GM08714 (cell line): Measurements from ENCODE around the gene COL23A1.

Source experiments
- H3K4me3 ChIP-seq: fragments of 200-500 bp; sonication (Bioruptor generic); 2 replicates; pipeline ENCODE4 v1.5.1; 2014; ENCODE audit warnings: mild to moderate bottlenecking, low read length, inconsistent platforms
- ZNF274 ChIP-seq: IDR thresholded peaks from 2 replicates; pipeline ENCODE4 v1.6.1; 2012; ENCODE audit warnings: mild to moderate bottlenecking, low read depth, low read length

COL23A1 gene

DNA sequence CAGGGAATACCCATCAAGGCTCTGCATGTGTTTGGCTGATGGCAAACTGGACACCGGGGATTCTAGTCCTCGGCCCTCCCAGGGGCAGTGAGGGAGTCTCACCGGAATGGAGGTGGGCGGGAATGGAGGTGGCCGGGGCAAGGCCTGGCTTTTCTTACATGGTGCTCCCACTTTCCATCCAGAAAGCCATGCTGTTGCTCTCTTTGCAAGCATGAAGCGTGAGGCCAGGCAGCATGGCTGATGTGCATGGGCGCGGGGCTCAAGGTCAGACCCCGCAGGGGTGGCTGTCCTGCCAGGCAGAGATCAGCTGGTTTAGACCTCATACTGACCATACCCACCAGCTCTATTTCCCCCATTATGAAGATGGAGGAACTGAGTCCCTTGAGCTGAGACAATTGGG, 249.6 kb downstream of the COL23A1 start:
- no peak overlapping the region for H3K4me3 ChIP-seq
- TF ChIP-seq ZNF274 = no peak

DNA sequence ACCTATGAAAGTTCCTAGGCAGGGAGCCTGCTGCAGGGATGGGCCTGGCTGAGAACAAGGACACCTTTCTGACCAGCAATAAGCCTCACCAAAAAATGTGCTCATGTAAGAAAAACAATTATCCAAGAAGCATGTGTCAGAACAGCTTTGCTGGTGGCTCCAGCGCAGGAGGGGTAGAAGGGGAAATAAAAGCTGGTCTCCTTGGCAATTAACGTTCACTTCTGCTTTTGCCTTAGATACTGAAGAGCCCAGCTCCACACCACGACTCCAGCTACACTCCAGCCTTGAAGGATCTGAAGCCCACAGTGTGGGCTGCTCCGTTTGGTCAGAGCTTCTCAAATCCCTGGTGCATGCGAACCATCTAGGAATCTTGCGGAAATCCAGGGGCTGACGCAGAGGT, 250.0 kb downstream of the COL23A1 start:
- TF ChIP-seq ZNF274 = no peak
- H3K4me3 ChIP-seq = no peak overlapping the region

DNA sequence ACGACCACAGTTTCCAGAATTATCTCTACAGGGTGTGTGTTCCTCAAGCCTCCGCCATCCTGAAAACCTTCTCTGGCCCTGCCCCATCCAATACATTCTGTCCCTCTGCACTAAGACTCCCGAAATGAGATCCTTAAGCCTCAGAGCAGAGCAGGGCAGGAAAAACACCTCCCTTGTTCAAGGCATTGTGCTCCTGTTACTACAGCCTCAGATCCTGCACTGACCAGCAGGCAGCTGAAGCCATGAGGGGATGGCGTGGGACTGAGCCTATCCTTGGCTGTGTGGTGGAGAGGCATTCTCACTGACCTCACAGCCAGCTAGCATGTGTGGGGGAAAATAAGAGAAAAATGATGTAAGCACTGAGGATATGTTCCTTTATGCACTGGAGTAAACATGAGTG, 250.9 kb downstream of the COL23A1 start:
- no peak overlapping the region for H3K4me3 ChIP-seq
- TF ChIP-seq ZNF274 = no peak

DNA sequence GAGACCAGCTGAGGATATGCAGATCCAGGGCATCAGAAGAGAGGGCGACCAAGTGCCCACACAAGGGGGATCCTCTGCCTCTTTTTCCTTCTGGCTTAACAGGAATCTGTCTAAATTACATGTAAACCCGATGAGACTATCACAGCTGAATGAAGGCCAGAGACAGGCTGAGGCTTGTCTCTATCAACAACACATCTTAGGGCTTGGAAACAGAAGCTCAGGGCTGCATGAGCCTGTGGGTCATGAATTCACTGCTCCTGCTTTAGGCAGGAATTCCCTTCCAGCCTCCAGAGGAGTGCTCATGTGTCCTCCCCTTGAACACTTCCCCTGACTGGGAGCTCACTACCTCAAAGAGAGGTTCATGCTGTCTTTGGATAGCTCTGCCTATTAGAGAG, 251.4 kb downstream of the COL23A1 start:
- TF ChIP-seq ZNF274 = no peak
- H3K4me3 ChIP-seq = no peak overlapping the region

DNA sequence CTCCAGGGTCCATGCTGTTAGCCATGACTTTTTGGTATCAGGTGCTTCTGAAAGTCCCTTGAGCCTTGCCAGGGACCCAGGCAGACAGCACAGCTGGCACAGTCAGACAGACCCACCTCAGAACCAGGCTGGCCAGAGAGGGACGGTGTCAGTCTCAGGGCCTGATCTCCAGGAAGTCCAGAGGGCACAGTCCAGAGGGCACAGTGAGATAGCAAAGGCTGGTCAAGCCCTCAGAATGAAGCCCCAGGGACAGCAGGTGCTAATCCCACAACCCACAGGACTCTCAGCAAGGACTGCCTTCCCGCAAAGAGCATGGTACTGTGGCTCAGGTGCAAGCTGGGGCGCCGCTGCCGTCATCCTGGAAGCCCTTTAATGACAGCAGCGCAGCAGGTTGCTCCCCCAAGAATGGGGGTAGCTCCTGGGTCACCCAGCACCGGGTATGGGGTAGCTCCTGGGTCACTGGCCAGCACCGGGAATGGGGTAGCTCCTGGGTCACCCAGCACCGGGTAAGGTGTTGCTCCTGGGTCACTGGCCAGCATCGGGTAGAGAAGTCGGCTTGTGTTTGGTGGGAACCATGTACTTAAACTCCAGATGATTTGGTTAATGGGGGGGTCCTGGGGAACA, 252.0 kb downstream of the COL23A1 start:
- no peak for TF ChIP-seq ZNF274

GRCh38 chr5:178337334-178337741, 252.9 kb downstream of the COL23A1 start:
- TF ChIP-seq ZNF274 = no peak
- H3K4me3 ChIP-seq = no peak overlapping the region

More for the DNA sequence above, 252.0 kb downstream of the COL23A1 start:
- H3K4me3 ChIP-seq = no peak overlapping the region

DNA sequence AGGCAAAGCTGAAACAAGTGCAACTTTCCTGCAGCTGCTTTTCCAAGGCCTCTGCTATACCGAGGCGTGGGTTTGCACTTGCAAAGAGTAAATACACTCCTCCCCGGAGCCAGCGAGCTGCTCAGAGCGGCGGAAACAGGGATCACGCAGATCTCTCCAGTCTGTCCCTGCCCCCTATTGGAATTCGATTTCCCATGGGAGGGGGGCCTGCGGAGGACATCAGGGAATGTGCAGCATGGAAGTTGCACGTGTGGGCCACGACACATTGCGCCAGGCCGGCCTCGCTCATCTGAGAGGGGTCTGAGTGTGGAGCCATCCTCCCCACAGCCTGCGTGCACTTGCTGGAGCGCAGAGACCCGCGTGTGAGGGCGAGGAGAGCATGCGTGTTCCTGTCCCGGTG, 253.3 kb downstream of the COL23A1 start:
- no peak for TF ChIP-seq ZNF274

DNA sequence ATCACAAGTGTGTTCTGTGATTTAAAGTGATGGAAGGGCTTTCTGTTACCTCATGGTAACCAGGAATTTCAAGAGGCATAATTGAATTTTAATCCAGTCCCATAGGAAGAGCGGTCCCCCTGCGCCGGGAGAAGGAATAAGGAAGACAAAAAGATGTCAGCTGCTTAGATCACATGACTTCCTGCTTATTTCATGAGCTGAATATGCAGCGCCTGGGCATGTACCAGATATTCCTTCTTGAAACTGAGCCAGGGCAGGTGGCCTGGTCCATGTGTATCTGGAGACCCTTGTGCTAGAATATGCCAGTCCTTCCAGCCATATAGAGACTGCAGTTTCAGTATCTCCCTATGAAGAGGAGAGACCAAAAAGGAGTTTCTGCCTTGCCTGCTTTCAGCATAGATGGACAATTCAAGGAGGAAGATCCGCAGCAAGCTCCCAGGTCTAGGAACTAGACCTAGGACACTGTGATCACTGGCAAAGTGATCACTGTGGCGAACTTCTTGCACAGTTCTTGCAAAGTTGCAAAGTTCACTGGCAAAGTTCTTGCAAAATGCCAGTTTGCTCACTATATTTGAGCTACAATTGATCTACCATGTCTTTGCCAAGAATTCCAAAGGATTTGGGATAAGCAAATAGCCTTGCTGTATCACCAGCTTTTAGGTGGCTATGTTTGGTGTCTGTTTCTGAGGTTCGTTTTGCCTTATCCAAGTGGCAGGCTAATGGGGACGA, 254.7 kb downstream of the COL23A1 start:
- H3K4me3 ChIP-seq = no peak overlapping the region
- no peak for TF ChIP-seq ZNF274

More for the DNA sequence above, 253.3 kb downstream of the COL23A1 start:
- no peak overlapping the region for H3K4me3 ChIP-seq

DNA sequence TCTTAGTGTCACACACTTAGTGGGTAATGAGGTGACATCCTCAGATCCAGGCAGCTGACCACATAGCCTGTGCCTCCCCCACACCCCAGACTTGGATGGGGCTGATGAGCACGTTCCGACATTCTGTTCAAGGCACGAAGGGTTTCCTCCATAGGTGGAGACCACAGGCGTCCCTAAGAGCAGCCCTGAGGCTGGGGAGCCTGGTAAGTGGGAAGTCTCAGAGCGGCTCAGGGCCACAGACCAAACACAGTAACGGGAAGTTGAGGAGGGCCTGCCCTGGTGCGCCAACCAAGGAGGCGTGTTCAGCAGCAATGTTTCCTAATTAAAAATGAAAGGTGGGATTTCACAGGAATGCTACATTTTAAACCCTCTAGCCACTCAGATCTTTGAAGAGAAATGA, 255.3 kb downstream of the COL23A1 start:
- no peak for TF ChIP-seq ZNF274
- no peak overlapping the region for H3K4me3 ChIP-seq

GRCh38 chr5:178333821-178334481, 256.2 kb downstream of the COL23A1 start:
- no peak overlapping the region for H3K4me3 ChIP-seq
- TF ChIP-seq ZNF274 = no peak

GRCh38 chr5:178332210-178332641, 258.0 kb downstream of the COL23A1 start:
- no peak for TF ChIP-seq ZNF274
- H3K4me3 ChIP-seq = no peak overlapping the region

- H3K4me3 ChIP-seq = no peak overlapping the region
- no peak for TF ChIP-seq ZNF274
These were observed 258.6 kb downstream of the COL23A1 start for GRCh38 chr5:178331491-178331996.

GRCh38 chr5:178330791-178331404, 259.3 kb downstream of the COL23A1 start:
- no peak overlapping the region for H3K4me3 ChIP-seq
- no peak for TF ChIP-seq ZNF274
